NCI-H774 (cell line): ENCODE data around the gene ABTB2.

Experiments used
- DNase-seq: peaks from one replicate; lab custom pipeline; 2025; lab: John Stamatoyannopoulos, UW

ABTB2 gene

DNA sequence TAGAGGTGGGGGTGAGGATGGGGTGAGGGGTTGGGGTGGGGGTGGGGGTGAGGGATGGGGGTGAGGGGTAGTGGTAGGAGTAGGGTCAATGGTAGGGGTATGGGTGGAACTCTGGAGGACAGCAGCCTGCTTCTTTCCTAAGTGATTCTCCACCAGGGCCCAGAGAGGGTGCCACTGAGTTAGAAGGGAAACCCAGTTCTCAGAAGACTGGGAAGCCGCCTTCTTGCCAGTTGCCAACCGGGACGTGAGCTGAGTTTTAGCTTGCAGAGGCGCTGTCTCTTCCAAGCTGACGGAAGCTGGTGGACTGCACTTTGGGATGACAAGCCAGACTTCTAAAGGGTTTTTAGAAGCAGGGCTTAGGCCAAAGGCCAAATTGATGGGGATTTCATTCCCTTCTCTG, 148.0 kb downstream of the ABTB2 start:
- DNase-seq, result no peak

DNA sequence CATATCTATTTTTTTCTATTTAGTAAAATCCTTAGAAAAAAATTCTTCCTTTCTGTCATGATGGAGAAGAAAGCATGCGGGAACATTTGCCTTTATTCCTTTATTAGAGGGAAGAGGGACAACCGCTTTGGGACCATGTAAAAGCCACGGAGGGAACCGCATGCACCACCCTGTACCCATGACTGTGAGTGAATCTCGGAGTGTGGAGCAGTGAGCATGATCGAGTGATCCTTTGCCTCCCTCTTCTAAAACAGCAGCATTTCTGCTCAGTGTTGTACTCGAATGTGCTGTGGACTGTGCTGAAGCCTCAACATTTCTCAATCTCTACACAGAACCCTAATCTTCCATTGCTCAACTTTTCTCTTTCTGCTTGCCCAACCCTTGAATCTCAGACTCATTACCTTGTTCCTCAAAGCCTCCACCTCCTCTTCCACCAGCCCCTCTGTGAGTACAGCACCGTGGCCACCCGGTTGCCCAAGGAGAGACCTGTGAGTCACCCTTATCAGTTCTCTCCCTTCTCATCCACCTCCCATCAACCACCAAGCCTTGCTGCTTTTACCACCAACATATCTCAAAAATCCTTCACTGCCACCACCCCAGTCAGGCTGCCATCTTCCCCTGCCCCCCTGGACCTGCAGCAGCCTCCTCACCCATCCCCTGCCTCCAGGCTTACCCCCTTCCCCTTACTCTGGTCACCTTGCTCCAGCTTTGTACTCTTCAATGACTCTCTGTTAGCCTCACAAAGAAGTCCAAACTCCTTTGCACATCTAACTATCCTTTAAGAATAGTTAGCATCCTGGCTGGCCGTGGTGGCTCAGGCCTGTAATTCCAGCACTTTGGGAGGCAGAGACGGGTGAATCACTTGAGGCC, 149.3 kb downstream of the ABTB2 start:
- DNase-seq, result no peak

DNA sequence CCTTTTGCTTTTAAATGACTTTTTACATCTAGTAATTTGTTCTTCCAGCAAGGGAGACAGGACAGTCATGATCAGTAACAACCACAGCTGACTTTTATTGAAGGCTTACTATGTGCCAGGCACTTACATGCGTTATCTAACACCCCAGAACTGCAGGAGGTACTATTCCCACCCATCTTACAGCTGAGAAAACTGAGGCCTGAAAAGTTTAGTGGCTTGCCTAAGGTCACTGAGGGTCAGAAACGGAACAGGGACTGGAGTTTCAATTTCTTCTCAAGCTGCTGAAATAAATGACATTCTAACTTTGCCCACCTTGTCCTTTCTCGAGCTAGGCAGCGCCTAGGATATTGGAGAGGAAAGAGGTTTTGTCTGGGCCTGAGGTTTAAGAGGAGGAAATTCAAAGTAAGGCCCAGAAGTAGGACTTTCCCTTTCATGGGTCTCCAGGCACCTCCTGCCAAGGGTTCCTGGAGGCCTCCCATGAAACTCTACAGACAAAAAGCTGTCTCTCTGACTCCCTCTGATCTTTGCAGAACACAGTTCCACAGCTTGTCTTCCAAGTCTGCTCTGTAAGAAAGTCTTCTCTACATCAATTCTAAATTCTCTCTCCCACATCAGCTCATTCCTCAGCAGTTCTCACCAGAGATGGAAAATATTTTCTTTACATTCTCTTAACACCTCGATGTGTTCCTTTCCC, 150.2 kb downstream of the ABTB2 start:
- DNase-seq, result no peak

DNA sequence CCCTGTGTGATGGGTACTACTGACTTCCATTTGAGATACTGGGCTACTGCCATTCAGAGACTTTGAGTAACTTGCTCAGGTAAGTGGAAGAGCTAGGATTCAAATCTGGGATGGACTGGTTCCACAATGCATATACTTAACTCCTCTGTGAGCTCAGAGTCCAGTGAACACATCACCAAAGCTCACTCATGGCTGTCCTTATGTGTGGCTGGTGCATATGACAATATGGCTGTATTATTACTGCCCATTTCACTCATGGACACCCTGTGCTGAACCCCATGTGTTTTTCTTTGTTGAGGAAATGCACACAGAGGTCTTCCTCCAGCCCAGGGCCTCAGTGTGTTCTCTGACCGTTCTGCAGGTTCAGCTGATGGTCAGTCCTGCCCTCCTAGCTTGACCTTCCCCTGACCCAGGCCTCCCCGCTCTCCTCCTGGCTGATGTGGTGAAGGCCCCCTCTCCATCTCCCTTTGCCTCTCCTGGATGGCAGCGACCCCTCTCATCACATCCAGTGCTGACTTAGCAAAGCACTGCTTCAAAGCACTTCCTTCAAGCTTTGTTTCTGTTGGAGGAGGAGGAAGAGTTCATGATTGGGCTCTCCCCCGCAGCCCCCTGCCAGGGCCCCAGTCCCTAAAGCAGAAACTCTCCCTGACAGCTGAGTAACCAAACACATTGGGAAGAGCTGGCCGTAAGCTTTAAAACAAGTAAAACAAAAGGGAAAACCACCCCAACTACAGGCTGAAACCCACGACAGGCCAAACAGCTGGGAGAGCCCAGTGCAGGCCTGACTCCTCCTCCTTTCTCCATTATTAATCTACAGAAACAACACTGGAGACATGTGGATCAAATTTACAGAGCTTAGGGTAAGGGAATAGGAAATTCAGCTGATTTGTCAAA, 151.2 kb downstream of the ABTB2 start:
- no peak for DNase-seq

DNA sequence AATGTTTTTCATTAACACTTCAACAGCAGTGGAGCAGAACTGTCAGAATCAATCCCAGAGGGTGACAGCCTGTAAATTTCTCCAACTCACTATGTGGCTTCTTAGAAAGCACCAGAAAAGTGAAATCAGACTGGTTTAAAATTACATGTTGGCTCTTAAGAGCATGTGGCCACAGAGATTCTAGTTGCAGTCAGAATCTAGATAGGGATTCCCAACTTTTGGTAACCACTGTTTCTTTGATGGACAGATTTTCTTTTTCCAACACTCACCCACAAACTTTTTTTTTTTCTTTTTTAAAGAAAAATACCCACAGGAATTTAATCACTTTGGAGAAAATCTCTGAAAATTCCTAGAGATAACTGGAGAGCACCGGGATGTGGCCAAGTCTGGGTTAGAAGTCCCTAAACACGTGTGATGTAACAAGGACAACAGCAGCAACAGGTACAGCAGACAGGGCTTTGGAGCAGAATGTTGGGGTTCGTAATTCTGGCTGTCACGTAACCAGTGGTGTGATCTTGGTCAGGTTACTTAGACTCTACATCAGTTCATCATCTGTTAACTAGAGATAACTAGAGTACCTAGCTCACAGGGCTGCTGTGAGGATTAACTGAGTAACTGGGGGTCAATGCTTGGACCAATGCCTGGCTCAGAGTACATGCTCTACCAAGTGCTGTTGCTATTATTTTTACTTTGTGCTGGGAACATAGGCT, 152.3 kb downstream of the ABTB2 start:
- DNase-seq, result no peak

DNA sequence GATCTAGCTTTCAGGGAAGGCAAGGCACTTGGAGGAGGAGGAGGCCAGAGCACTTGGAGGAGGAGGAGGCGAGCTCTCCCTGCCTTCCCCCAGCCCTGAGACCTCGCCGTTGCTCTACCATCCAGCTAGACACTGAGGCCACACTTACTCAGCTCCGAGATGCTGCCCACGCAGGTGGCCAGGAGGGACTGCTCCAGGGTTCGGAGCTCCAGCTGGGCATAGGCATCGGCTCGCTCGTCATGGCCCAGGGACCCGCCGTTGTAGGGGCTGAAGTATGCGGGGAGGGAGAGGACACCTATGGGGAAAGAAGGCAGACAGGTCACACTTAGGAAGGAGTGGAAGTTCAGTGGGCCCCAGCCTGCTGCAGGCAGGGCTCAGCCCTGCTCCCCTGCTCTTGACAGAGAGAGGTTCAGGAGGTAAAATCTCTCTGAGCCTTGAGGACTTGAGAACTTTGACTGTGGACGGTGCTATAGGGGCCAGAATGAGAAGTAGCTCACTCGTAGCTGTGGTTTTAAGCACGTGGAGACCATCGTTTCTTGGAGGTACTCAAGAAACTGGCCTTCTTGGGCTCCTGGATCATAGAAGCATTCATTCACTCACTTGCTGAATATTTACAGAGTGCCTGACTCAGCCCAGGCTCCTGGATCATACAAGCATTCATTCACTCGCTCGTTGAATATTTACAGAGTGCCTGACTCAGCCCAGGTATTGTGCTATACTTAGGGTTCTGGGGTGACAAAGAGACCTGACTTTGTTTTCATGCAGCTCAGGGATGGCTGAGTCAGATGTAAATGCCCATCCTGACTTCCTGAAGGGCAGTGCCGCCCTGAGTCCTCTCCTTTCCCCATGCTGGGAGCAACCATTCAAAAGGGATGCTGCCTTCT, 153.2 kb downstream of the ABTB2 start:
- peak; percentile 12 for DNase-seq

DNA sequence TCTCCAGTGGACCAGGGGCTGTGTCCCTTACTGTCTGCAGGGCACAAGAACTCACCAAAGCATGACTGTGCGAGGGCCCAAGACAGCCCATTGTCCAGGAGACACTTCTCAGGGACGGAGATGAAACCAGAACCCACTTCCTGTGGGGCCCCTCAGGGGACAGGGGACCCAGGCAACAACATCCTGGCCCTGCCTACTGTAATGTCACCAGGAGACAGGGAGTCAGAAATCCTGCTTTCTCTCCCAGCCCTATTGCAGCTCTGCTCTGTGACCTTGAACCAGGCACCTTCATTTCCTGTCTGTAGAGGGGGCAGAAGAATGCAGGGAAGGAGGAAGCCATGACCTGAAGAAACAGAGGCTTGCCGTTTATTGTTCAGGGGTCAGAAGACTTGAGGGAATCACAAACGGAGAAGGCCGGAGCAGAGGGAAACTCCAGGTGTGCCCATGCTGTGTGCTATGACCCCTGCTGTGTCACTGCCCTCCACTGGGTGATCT, 154.4 kb downstream of the ABTB2 start:
- no peak for DNase-seq

DNA sequence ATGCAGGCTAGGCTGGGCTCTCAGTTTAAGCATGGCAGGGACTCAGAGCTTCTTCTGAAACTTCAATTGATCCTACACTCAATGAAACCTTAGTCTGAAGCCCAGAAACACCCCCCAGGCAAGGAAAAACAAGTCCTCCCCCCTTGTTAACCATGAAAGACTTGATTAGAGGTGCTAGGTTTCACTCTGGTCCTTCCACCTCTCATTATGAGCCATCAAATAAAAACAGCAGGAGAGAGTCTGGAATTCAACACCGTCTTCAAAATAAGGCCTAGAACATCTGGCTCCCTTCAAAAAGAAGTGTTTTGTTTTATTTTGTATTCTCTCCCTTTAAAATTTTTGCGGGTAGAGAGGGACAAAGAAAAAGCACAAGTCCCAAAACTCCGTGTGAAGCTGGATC, 156.7 kb downstream of the ABTB2 start:
- no peak for DNase-seq

DNA sequence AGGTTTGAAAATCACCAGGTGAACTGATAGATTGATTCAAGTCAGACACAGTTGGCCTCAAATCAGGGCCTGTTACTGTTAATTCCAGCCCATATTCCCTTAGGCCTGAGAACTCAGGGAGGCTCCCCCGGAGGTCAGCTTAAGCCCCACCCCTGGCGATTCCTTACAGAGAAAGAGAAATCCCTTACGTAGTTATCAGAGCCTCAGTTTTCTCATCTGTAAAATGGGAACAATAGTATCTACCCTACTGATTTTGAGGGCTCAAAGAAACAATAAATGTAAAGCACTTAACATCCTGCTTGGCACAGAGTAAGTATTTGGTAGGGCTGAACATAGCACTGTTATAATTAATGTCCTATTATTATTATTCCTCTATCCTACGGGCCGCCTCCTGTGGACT, 158.3 kb downstream of the ABTB2 start:
- DNase-seq, result no peak

DNA sequence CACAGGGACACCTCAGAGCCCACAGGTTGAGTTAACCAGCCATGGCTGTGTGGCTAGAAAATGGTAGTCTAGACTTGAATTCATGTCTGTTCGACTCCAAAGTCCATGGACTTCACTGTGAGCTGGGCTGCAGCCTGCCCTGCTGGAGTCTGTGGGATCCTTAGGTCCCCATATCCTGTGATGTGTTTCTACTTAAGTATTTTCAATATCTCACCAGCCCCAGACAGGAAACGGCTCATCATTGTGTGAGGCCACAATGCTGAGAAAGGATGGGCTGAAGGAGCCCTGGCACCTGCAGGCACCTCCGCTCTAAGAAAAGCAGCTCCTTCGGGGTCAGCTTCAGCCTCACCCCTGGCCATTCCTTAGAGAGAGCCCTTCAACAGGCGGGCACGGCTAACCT, 159.3 kb downstream of the ABTB2 start:
- DNase-seq, result no peak

DNA sequence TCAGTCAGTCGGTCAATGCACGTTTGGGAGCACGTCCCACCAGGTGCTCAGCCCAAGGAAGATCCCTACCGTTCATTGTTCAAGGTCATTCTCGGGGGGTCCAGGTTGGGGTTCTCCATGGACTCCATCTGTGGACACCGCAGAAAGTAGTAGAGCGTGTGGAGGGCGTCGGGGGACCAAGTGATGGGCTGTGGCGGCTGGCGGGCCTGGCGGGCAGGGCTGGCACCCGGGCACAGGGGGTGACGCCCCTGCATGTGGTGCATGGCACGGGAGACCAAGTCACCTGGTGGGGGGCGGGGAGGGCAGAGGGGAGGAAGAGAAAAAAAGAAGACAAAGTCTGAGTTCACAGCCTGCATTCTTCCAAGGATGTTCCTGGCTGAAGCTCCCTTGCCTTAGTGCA, 160.6 kb downstream of the ABTB2 start:
- DNase-seq, result no peak

DNA sequence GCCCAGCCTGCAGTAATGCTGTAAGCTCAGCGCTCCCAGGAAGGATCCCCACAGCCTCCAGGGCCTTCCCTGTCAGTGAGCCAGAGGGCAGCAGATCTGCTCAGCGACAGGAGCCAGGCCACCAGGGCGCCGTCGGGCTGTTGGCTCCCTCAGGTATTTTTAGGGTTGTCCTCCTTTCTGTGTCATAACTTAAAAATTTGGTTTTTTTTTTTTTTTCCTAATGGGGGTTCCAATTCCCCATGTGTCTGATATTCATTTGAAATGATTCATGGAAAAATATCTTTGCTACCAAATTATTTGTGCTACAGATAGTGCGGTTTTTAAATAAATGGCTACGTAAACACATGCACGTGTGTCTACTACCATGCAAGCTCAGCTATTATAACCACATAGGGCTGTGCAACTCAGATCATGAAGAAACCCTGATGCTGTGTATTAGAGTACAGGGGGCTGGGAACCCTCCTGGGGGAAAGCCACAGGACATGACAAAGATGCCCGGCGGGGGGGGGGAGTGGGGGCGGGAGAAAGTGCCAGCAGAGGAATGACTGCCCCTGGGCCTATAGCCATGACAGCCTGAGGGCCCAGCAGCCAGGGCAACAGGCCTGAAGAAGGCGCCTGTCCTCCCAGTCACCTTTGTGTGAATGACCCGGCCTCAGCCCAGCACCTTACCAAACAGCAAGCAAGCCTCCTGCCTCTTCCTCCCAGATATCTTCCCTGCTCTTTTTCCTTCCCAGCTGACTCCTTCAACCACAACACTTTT, 163.1 kb downstream of the ABTB2 start:
- DNase-seq, result no peak

DNA sequence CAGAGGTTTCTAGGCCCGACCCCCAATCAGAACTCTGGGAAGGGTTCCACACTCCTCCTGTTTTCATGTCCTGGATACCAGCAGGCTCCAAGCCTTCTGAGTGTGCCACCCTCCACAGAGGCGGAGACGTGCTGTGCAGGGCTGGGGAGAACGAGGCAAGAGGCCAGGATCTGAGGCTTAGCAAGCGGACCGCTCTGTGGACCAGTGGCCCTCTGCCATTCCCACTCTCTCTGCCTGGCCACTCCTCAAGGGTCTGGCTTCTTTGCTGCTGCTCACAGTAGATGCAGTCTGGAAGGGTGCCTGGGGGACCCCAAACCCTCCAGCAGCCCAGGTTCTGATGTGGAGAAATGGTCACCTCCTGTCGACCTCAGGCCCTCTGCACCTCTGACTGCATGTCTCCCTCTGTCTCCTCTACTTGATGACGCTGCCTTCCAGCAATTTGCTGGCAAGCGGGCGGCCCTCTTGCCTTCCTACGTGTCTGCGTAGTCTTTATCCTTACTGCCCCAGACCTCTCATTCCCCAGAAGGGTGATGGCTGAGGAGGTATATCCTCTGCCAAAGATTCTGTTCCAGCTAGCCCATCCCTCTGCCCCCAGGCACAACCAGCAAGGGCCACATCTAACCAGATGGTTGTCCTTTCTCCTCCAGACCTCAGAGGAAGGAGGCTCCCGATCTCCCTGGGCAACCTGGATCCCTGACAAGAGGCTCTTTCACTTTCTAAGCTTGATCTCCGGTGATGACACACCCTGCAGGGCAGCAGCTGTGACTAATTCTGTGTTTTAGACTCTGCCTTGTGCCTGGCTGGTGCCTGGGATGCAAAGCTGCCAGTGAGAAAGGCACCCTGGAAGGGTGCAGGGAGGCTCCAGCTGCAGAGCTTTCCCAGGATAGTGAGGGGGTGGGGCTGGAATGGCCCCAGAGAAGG, 165.1 kb downstream of the ABTB2 start:
- no peak for DNase-seq

DNA sequence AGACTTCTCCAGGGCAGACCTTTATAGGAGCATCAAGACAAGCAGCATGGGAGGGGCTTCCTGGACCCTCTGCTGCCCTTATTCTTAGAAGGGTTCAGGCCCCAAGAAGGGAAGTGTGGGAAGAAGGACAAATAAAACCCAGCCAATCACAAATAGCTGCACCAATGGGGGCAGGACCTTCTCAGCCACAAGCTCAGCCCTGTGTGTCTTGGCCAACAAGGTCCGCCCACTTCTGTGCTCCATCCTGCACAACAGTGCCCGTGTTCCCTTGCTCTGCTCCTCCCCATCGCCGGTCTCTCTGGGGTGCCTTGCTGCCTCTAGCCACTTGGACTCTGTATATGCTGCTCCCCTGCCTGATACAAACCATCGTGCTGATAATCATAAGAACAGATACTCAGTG, 166.2 kb downstream of the ABTB2 start:
- DNase-seq, result no peak

DNA sequence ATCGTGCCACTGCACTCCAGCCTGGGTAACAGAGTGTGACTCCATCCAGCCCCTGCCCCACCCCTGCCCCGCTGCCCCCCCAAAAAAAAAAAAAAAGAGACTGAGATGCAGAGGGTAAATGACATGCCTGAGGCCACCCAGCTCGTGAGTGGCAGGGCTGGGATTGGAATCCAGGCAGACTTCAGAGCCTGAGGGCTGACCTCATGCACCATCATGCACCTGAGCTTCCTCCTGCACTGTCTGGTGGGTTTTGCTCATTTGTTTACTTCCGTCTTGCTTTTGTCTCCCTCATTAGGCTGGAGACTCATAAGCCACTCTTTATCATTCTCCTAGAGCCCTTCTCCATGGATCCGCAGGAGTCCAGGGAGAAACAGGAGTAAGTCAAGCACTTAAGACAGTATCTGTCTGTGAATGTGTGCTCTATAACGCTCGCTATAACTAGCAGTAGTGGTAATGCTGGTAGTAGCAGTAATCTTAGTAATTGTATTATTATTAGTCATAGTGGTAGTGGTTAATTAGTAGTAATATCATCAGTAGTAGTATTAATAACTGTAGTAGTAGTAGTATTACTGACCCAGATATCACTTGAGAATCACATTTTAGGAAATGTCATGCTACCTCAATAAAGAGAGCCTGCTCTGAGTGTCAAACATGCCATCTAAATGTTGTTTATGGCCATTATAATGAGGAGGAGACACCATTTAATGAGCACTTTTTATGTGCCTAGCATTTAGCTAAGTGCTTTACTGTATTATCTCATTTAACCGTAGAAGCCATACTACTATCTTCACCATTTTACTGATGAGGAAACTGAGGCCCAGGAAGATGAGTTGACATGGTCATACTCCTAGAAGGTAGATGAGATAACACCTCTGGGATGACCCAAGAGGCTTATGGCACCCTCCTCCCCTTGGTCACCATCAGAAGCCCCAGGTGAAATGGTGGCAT, 167.3 kb downstream of the ABTB2 start:
- no peak for DNase-seq

DNA sequence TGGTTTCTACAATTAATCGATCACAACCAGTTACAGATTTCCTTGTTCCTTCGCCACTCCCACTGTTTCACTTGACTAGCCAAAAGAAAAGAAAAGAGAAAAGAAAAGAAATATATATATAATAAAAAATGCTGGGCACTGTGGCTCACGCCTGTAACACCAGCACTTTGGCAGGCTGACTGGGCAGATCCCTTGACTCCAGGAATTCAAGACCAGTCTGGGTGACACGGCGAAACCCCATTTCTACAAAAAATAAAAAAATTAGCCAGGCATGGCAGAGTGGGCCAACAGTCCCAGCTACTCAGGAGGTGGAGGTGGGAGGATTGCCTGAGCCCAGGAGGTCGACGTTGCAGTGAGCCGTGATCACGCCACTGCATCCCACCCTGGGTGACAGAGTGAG, 168.6 kb downstream of the ABTB2 start:
- no peak for DNase-seq

DNA sequence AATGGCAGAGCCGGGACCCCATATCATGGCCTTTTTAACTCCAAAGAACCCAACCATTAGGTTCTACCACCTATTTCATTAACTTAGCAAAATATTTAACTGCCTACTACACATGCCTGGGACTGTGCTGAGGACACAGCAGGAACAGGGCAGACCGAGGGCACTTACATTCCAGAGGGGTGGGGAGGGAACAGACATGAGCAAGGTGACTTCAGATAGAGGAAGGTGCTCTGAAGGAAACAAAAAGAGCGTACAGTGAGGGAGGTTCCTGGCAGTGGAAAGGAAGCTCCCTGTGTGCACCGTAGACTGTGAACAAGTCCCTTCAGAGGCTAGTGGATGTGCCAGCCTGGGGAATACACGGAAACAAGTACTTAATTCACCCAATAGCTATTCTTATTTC, 169.6 kb downstream of the ABTB2 start:
- no peak for DNase-seq
